Right atrium auricular region (tissue), 2 donors: ENCODE data around the gene PIKFYVE. TPM values are rescaled to one million over a fixed set of nuclear protein-coding genes. Genes with fewer than 3 reads are reported as not detected.

Experiments used
- total RNA-seq, 2 donors: library from RNA; depleted of rRNA; stranded (reverse); fragments of >200 nt; gene quantifications; one replicate each; pipeline ENCODE4 v1.1.0, GENCODE V29; 2016

PIKFYVE gene
- total RNA-seq, 2 donors from 2014 or later, result 15.8 to 17.8 TPM

Other genes starting within 250 kb of the PIKFYVE start
- 10 to 100 TPM; 14.9 to 20.0 TPM for gene PLEKHM3, start 240.7 kb upstream of the PIKFYVE start, total RNA-seq
- gene CRYGD, start 141.7 kb upstream of the PIKFYVE start, total RNA-seq, result not detected
- gene CRYGC, start 136.4 kb upstream of the PIKFYVE start, total RNA-seq, result not detected
- gene CRYGB, start 120.1 kb upstream of the PIKFYVE start, total RNA-seq, result not detected
- gene CRYGA, start 102.7 kb upstream of the PIKFYVE start, total RNA-seq, result not detected
- not detected for gene C2orf80, start 76.2 kb upstream of the PIKFYVE start, total RNA-seq
- gene IDH1, start 11.2 kb upstream of the PIKFYVE start, total RNA-seq, result 10 to 100 TPM; 18.6 to 26.6 TPM
- gene PTH2R, start 140.5 kb downstream of the PIKFYVE start, total RNA-seq, result not detected